Pancreas (tissue), 10 donors: ENCODE results near the gene SMU1. TPM values are rescaled to one million over a fixed set of nuclear protein-coding genes. Genes with fewer than 3 reads are reported as not detected.

Experiments used
- ATAC-seq, 4 donors: fragments of 200-7000 bp; cut with Tn5 transposase; one replicate each; pipeline versions ENCODE4 v1.8.0 to v1.9.1; 2020; ENCODE audit warnings: mild to moderate bottlenecking in 4 of 4, moderate library complexity in 4 of 4
- DNase-seq, 6 donors: peaks; one replicate each; pipeline ENCODE4 v3.0.0-alpha.2; 2020
- FAIRE-seq: peaks from 2 replicates; lab custom pipeline; 2012; peaks lifted over from hg19 to GRCh38; lab: Jason Lieb, UNC
- H3K27ac ChIP-seq, 4 donors: fragments of 200-600 bp; sonication (generic); 1 replicate in 3 of 4; 2 replicates in 1 of 4; pipeline versions ENCODE4 v1.5.0 to v1.8.0; 2020
- H3K27me3 ChIP-seq, 4 donors: fragments of 200-600 bp; one replicate each; pipeline ENCODE4 v1.8.0; 2021
- H3K36me3 ChIP-seq, 3 donors: fragments of 200-600 bp; sonication (generic) in 1 of 3; one replicate each; pipeline versions ENCODE4 v1.5.0 to v1.8.0; 2020 to 2021
- H3K4me1 ChIP-seq, 3 donors: fragments of 200-600 bp; one replicate each; pipeline ENCODE4 v1.8.0; 2021
- H3K4me3 ChIP-seq, 4 donors: fragments of 200-600 bp; sonication (generic) in 2 of 4; one replicate each; pipeline versions ENCODE4 v1.5.0 to v1.8.0; 2020 to 2021
- H3K9me3 ChIP-seq, 4 donors: fragments of 200-600 bp; one replicate each; pipeline ENCODE4 v1.8.0; 2021
- WGBS, 2 donors: extraction: QIAGEN DNeasy Blood & Tissue Kit; methylation state at CpG; one replicate each; pipeline ENCODE4 v1.1.7; 2013; 5-methylcytosine and 5-hydroxymethylcytosine counted together
- intact Hi-C, 3 donors: fragments of 100-400 bp; cut with DNase I; formaldehyde crosslinking; loops; one replicate each; pipeline versions ENCODE4 v1.11.1 to v1.14.2; 2022
- polyA plus RNA-seq, 2 donors: library from polyadenylated mRNA; stranded (reverse); fragments of 200-250 nt; gene quantifications; one replicate each; pipeline ENCODE4 v1.2.3, GENCODE V29; 2013
- total RNA-seq, 6 donors: library from RNA; stranded (reverse); fragmentation: NEBNext Ultra II Directional in 4 of 6; extraction: Animal tissue kit (Norgen Biotek cat#: 25700) in 4 of 6; gene quantifications; one replicate each; pipeline versions ENCODE4 v1.2.1 to v1.2.4, GENCODE V29; 2021 to 2023
- TF ChIP-seq, protein P1 (sequence below), 4 donors: fragments of 200-600 bp; sonication (generic) in 3 of 4; IDR thresholded peaks; one replicate each; pipeline versions ENCODE4 v1.5.0 to v1.8.0; 2021; ENCODE audit warnings: antibody characterized with exemption in 4 of 4
- donor health status: healthy with polysubstance abuse.
- donor health status: DM: no; HTN: no; CAD: no; lungs with moderate emphysema.
- donor health status: DM: no; HTN: no; CAD: no.
- donor health status: control.
- donor health status: control.
- donor health status: Bipolar disorder and iron deficiency.
- donor health status: DM: yes; HTN: yes; CAD: no.
- donor health status: DM: no; HTN: no; CAD: no.
- donor health status: DM: no; HTN: no; CAD: no.
- donor health status: DM: yes; HTN: yes; CAD: no.

The SMU1 gene
- 10 to 100 TPM in 1 of 6 donors, 1 to 10 TPM in 5; 4.5 to 10.3 (median 7.0) TPM for total RNA-seq
- polyA plus RNA-seq: 1 to 10 TPM; 3.5 to 6.5 TPM

DNA sequence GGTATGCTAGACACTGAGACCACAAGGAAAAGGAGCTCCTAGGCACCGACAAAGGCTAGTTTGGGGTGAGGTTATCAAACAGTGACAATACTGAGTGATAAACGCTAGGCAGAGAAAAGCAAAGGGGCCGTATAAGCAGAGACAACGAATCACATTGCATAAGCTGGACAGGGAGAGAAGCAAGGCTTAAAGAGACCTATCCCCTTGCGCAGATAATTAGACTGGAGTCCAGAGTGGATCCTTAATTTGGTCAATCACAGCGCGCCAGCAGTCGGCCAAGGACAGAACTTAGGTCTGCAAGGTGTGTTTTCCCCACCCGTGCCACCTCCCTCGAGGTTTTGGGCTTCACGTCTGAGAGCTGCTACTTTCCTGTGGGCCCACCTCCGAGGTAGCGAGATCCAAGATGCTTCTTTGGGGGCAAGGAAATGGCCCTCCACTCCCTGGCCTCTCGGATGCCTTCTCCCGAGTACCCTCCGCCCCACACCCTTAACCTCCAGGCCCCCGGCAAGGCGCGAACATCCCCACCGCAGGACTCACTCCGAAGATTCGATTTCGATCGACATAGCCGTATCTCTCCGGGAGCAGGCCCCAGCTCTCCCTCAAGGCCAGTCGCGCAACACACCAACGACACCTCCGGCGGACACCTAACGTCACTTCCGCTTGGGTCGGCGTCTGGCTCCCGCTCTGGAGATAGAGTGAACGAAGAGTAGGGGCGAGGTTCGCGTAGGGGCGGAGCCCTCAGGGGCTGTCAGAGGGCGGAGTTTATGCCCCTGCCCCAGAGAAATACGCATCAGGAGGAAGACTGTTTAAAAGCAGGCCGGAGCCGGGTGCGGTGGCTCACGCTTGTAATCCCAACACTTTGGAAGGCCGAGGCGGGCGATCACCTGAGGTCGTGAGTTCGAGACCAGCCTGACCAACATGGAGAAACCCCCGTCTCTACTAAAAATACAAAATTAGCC lies at the start of gene SMU1:
Gene SMU1 (minus strand): TSS at position 629 of the 959 bp plus-strand sequence. CDS start 66 bp downstream, at position 563.
- peaks cover 0 to 6% (median 0%) of the 10 kb centered on the region in 3 donors for H3K4me1 ChIP-seq
- WGBS, 2 donors: 0 to 1% methylated on average over 53 of the region's 53 CpGs
- H3K27me3 ChIP-seq: no peaks in the 10 kb centered on the region
- ATAC-seq (peak; percentile 96 to 99 (median 98)), FAIRE-seq (peak; percentile 80), DNase-seq (peak; percentile 92 to 98 (median 97))
- TF ChIP-seq, protein P1, sequence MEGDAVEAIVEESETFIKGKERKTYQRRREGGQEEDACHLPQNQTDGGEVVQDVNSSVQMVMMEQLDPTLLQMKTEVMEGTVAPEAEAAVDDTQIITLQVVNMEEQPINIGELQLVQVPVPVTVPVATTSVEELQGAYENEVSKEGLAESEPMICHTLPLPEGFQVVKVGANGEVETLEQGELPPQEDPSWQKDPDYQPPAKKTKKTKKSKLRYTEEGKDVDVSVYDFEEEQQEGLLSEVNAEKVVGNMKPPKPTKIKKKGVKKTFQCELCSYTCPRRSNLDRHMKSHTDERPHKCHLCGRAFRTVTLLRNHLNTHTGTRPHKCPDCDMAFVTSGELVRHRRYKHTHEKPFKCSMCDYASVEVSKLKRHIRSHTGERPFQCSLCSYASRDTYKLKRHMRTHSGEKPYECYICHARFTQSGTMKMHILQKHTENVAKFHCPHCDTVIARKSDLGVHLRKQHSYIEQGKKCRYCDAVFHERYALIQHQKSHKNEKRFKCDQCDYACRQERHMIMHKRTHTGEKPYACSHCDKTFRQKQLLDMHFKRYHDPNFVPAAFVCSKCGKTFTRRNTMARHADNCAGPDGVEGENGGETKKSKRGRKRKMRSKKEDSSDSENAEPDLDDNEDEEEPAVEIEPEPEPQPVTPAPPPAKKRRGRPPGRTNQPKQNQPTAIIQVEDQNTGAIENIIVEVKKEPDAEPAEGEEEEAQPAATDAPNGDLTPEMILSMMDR (IDR thresholded peaks at IDR 0.05): no peak
- intact Hi-C loops: loop anchor here in 1 of 3 donors (10.0 kb wide), 1 partner anchor 138 kb away; no protein-coding TSS in a partner anchor
- H3K27ac ChIP-seq: peak within 1 kb of the TSS; percentile 75 to 95 (median 90)
- peaks cover 0 to 15% (median 11%) of the 10 kb centered on the region in 3 donors for H3K36me3 ChIP-seq
- peak within 1 kb of the TSS; percentile 38 to 75 (median 59) for H3K4me3 ChIP-seq
- no peaks in the 10 kb centered on the region for H3K9me3 ChIP-seq

DNA sequence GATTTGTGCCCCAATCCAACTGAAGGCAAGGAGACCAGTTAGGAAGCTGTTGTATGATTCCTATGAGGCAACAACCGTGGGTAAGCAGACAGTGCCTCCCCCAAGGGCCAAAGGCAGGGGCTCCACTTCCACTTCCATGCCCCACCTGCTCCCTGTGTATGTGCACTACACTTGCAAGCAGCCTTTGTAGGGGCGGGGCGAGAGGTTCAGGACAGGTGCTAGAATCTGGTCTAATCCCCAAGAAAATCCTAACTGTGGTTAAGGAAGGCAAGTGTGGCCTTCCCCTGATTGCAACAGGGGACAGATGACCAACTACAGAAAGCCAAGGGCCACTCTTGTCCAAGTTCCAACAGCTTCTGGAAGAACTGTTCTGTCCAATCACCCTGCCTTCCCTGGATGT lies 49.0 kb upstream of the SMU1 start:
- Histone ChIP-seq H3K27me3 (no peaks in the 10 kb centered on the region), H3K36me3 (no peaks in the 10 kb centered on the region), H3K27ac (no peak overlapping the region), H3K4me3 (no peak overlapping the region), H3K9me3 (no peaks in the 10 kb centered on the region), H3K4me1 (peaks cover 0 to 6% (median 0%) of the 10 kb centered on the region in 3 donors)
- 90 to 100% methylated on average over 3 of the region's 3 CpGs for WGBS, 2 donors
- ATAC-seq (no peak), FAIRE-seq (no peak), DNase-seq (no peak)
- intact Hi-C loops: no loop called here
- TF ChIP-seq, protein P1 (IDR thresholded peaks at IDR 0.05): no peak

GRCh38 chr9:33124751-33125381 lies 48.4 kb upstream of the SMU1 start:
- TF ChIP-seq, protein P1 (IDR thresholded peaks at IDR 0.05): no peak
- ATAC-seq: peak in 1 of 4 donors; percentile 34
- no peaks in the 10 kb centered on the region for H3K9me3 ChIP-seq
- FAIRE-seq: no peak
- intact Hi-C loops: no loop called here
- H3K27me3 ChIP-seq: no peaks in the 10 kb centered on the region
- peaks cover 0 to 5% (median 0%) of the 10 kb centered on the region in 3 donors for H3K4me1 ChIP-seq
- 81 to 82% methylated on average over 9 of the region's 9 CpGs for WGBS, 2 donors
- no peak overlapping the region for H3K4me3 ChIP-seq
- no peak overlapping the region for H3K27ac ChIP-seq
- H3K36me3 ChIP-seq: peaks cover 0 to 6% (median 0%) of the 10 kb centered on the region in 3 donors
- no peak for DNase-seq

GRCh38 chr9:33124046-33124445 lies 47.6 kb upstream of the SMU1 start:
- TF ChIP-seq, protein P1 (IDR thresholded peaks at IDR 0.05): no peak
- Histone ChIP-seq H3K4me1 (peaks cover 0 to 1% (median 0%) of the 10 kb centered on the region in 3 donors), H3K9me3 (no peaks in the 10 kb centered on the region), H3K36me3 (peaks cover 0 to 14% (median 0%) of the 10 kb centered on the region in 3 donors), H3K27ac (no peak overlapping the region), H3K27me3 (no peaks in the 10 kb centered on the region), H3K4me3 (no peak overlapping the region)
- DNase-seq (no peak), FAIRE-seq (no peak), ATAC-seq (no peak)
- 88 to 93% methylated on average over 5 of the region's 5 CpGs for WGBS, 2 donors
- intact Hi-C loops: no loop called here
